ENCODE results near the gene TTLL12. TPM values are rescaled to one million over a fixed set of nuclear protein-coding genes. Genes with fewer than 3 reads are reported as not detected.

The TTLL12 gene
- total RNA-seq, 4 donors from 2014 or later, result 20.0 to 35.2 (median 28.6) TPM

DNA sequence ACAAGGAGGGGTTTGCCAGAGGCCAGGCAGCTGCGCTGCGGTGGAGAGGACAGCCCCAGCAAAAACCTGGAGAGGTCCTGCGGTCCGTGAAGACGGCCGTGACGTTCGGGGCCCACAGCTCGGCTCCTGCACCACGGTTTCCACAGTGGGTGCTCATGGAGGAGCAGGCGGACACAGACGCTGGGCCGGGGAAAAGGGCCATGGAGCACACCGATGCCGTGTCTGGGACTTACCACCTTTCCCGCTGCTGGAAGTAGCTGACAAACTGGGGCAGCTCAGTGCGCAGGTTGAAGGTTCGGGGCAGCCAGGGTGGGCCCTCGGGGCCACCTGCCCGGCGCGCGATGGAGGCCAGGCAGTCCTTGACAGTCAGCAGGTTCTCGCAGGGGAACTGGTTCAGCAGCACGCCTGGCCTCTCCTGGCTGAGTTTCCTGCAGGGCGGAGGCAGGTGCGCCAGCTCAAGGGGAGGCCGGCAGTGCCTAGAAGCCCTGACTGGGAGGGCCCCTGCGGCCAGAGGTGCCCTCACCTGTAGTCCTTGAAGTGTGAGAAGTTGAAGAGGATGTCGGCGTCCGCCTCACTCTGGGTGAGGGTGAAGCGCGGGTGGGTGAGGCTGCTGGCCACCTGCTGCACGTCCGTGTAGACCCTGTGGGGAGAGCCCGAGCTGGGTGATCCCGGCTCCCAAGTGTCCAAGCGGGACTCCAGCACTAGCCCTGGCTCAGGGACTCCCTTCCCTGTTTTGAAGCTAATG lies 12.8 kb downstream of the TTLL12 start:
- peaks cover 21 to 29% of the 10 kb centered on the region in 2 donors for H3K36me3 ChIP-seq
- no peak for DNase-seq
- no peak overlapping the region for H3K27ac ChIP-seq
- no peak overlapping the region for H3K4me3 ChIP-seq (replicated peaks in 1 of 3)
- intact Hi-C loops (cut with DNase I), result no loop called here
- H3K9me3 ChIP-seq, result no peaks in the 10 kb centered on the region
- no peaks in the 10 kb centered on the region for H3K4me1 ChIP-seq
- no peak for TF ChIP-seq POLR2A (IDR thresholded peaks at IDR 0.05)
- TF ChIP-seq, protein P1, sequence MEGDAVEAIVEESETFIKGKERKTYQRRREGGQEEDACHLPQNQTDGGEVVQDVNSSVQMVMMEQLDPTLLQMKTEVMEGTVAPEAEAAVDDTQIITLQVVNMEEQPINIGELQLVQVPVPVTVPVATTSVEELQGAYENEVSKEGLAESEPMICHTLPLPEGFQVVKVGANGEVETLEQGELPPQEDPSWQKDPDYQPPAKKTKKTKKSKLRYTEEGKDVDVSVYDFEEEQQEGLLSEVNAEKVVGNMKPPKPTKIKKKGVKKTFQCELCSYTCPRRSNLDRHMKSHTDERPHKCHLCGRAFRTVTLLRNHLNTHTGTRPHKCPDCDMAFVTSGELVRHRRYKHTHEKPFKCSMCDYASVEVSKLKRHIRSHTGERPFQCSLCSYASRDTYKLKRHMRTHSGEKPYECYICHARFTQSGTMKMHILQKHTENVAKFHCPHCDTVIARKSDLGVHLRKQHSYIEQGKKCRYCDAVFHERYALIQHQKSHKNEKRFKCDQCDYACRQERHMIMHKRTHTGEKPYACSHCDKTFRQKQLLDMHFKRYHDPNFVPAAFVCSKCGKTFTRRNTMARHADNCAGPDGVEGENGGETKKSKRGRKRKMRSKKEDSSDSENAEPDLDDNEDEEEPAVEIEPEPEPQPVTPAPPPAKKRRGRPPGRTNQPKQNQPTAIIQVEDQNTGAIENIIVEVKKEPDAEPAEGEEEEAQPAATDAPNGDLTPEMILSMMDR (IDR thresholded peaks at IDR 0.05), result no peak
- WGBS, 2 donors, result 92 to 98% methylated on average over 17 to 36 of the region's 39 CpGs
- H3K27me3 ChIP-seq, result no peaks in the 10 kb centered on the region

GRCh38 chr22:43173566-43173965 lies 13.4 kb downstream of the TTLL12 start:
- H3K4me1 ChIP-seq, result no peaks in the 10 kb centered on the region
- no peak for TF ChIP-seq POLR2A (IDR thresholded peaks at IDR 0.05)
- TF ChIP-seq, protein P1 (IDR thresholded peaks at IDR 0.05), result no peak
- intact Hi-C loops (cut with DNase I), result no loop called here
- no peak for DNase-seq
- H3K36me3 ChIP-seq, result peaks cover 21 to 27% of the 10 kb centered on the region in 2 donors
- H3K9me3 ChIP-seq, result no peaks in the 10 kb centered on the region
- H3K4me3 ChIP-seq (replicated peaks in 1 of 3), result no peak overlapping the region
- no peak overlapping the region for H3K27ac ChIP-seq
- H3K27me3 ChIP-seq, result no peaks in the 10 kb centered on the region
- 89 to 100% methylated on average over 1 to 4 of the region's 9 CpGs for WGBS, 2 donors

GRCh38 chr22:43172191-43172590 lies 14.7 kb downstream of the TTLL12 start:
- no peak for DNase-seq
- Histone ChIP-seq H3K4me1 (no peaks in the 10 kb centered on the region), H3K4me3 (replicated peaks in 1 of 3) (no peak overlapping the region), H3K9me3 (no peaks in the 10 kb centered on the region), H3K36me3 (peaks cover 26 to 27% of the 10 kb centered on the region in 2 donors), H3K27me3 (no peaks in the 10 kb centered on the region), H3K27ac (no peak overlapping the region)
- WGBS, 2 donors, result 92 to 93% methylated on average over 19 of the region's 19 CpGs
- TF ChIP-seq, protein P1 (IDR thresholded peaks at IDR 0.05), result no peak
- no peak for TF ChIP-seq POLR2A (IDR thresholded peaks at IDR 0.05)
- intact Hi-C loops (cut with DNase I), result no loop called here

- Histone ChIP-seq H3K9me3 (no peaks in the 10 kb centered on the region), H3K4me3 (replicated peaks in 1 of 3) (no peak overlapping the region), H3K4me1 (no peaks in the 10 kb centered on the region), H3K27me3 (no peaks in the 10 kb centered on the region), H3K27ac (no peak overlapping the region), H3K36me3 (peaks cover 26 to 27% of the 10 kb centered on the region in 2 donors)
- no peak for DNase-seq
- intact Hi-C loops (cut with DNase I), result no loop called here
- TF ChIP-seq, protein P1 (IDR thresholded peaks at IDR 0.05), result no peak
- no peak for TF ChIP-seq POLR2A (IDR thresholded peaks at IDR 0.05)
- 89 to 91% methylated on average over 9 to 11 of the region's 12 CpGs for WGBS, 2 donors
Observed at GRCh38 chr22:43171607-43172006, 15.3 kb downstream of the TTLL12 start.

DNA sequence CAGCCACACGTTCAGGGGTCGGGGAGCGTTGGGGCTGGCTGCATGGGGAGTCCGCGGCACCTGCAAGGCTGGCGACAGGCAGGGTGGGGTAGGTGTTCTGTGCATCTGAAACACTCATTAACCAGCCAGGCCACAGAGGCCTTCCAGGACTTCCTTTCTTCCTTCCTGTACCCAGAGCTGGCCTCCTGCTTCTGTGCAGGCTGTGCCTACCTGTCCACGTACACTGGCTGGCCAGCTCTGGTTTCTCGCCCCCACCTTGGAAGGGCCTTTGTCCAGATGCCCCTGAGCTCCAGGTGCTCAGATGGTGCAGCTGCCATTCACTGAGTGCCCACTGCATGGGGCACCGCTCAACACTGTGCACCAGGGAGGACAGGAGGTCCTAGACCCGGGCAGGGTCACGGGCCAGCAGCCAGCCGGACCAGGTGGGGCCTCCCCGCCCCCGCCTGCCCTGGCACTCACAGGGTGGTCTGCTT lies 15.9 kb downstream of the TTLL12 start:
- intact Hi-C loops (cut with DNase I), result no loop called here
- H3K27ac ChIP-seq, result no peak overlapping the region
- no peak for TF ChIP-seq POLR2A (IDR thresholded peaks at IDR 0.05)
- TF ChIP-seq, protein P1 (IDR thresholded peaks at IDR 0.05), result no peak
- no peak for DNase-seq
- 85 to 91% methylated on average over 8 to 14 of the region's 14 CpGs for WGBS, 2 donors
- H3K36me3 ChIP-seq, result peaks cover 26 to 27% of the 10 kb centered on the region in 2 donors
- H3K4me3 ChIP-seq (replicated peaks in 1 of 3), result no peak overlapping the region
- H3K27me3 ChIP-seq, result no peaks in the 10 kb centered on the region
- no peaks in the 10 kb centered on the region for H3K4me1 ChIP-seq
- H3K9me3 ChIP-seq, result no peaks in the 10 kb centered on the region
